IPS DF 6.9 (cell line): ENCODE results near the gene MAP4K5.
"Not testable (repeated sequence)": the region's sequence is repeated elsewhere in the genome, so short reads cannot be mapped to it uniquely, and the experiment has no call there.

Experiments
- DNase-seq: peaks from one replicate; pipeline ENCODE4 v3.0.0-alpha.2; 2013; ENCODE audit warnings: low read depth, low spot score
- H3K27ac ChIP-seq: one replicate; pipeline ENCODE4 v1.5.1; 2013; ENCODE audit warnings: low read length, control low read depth
- H3K27me3 ChIP-seq: 2 replicates; pipeline ENCODE4 v1.6.1; 2013; ENCODE audit warnings: mild to moderate bottlenecking, low read length; ENCODE audit not compliant: control insufficient read depth, insufficient read depth
- H3K36me3 ChIP-seq: 2 replicates; pipeline ENCODE4 v1.6.1; 2013; ENCODE audit warnings: low read length; ENCODE audit not compliant: control insufficient read depth, insufficient read depth
- H3K4me1 ChIP-seq: 2 replicates; pipeline ENCODE4 v1.6.1; 2013; ENCODE audit warnings: low read length; ENCODE audit not compliant: control insufficient read depth, insufficient read depth
- H3K4me3 ChIP-seq: 2 replicates; pipeline ENCODE4 v1.5.1; 2013; ENCODE audit warnings: mild to moderate bottlenecking, low read length
- H3K9me3 ChIP-seq: 2 replicates; pipeline ENCODE4 v1.6.1; 2013; ENCODE audit warnings: low read length, inconsistent platforms; ENCODE audit not compliant: control insufficient read depth, insufficient read depth
- WGBS: extraction: QIAGEN DNeasy Blood & Tissue Kit; methylation state at CpG from one replicate; pipeline ENCODE4 v1.1.7; 2013; ENCODE audit warnings: mixed read lengths, missing lambda C conversion rate; ENCODE audit not compliant: insufficient read length, insufficient coverage; 5-methylcytosine and 5-hydroxymethylcytosine counted together

Gene MAP4K5

DNA sequence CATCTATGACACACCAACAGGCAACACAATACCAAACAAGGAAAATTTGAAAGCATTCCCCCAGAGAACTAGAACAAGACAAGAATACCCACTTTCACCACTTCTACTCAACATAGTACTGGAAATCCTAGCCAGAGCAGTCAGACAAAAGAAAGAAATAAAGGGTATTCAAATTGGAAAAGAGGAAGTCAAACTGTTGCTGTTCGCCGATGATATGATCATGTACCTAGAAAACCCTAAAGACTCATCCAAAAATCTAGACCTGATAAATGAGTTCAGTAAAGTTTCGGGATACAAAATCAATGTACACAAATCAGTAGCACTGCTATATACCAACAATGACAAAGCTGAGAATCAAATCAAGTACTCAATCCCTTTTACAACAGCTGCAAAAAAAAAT, 19.5 kb upstream of the MAP4K5 start:
- DNase-seq = no peak
- no peaks in the 10 kb centered on the region for H3K4me1 ChIP-seq
- no CpG with 5 or more reads among the region's 3 CpGs for WGBS

DNA sequence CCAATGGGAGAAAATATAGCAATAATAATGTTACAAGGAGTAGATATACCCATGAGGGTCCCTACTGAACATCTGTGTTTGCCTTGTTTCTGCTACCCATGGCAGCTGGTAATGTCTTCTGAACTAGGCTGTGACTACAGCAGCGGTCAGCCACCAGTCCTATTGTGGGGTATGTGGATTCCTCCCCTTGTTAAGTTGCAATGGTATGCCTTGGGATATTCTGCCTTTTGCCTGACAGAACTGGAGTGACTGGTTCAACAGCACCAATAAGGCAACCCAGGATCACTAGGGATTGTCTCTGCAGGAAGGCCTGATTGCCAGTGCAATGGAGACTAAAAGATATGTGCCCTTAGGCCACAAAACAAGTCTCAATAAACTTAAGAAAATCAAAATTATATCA, 17.9 kb upstream of the MAP4K5 start:
- WGBS = no CpG with 5 or more reads among the region's 1 CpG
- Histone ChIP-seq H3K36me3 (no peaks in the 10 kb centered on the region), H3K4me3 (no peak overlapping the region), H3K4me1 (no peaks in the 10 kb centered on the region), H3K27ac (no peak overlapping the region), H3K9me3 (no peaks in the 10 kb centered on the region), H3K27me3 (no peaks in the 10 kb centered on the region)
- DNase-seq = no peak

More for the DNA sequence above, 19.5 kb upstream of the MAP4K5 start:
- no peaks in the 10 kb centered on the region for H3K36me3 ChIP-seq
- no peak overlapping the region for H3K27ac ChIP-seq
- no peaks in the 10 kb centered on the region for H3K9me3 ChIP-seq
- no peak overlapping the region for H3K4me3 ChIP-seq
- H3K27me3 ChIP-seq = no peaks in the 10 kb centered on the region

DNA sequence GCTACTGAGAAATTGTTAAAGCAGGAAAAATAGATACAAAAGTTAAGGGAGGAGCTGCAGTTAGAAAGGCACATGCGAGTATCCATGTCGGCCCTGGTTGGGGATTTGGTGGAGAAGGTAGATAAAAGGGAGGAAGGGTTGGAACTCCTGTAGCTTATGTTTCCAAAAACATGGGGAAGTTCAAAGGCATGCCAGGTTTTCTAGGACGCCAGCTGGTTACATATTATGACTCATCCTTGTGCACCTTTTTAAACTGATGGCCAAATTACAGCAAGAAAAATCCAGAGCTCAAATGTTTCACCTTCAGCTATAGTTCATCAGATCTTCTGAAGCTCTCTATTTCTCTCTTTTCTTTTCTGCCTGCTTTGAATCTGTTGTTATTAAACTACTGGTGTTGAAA, 13.2 kb upstream of the MAP4K5 start:
- no peak overlapping the region for H3K4me3 ChIP-seq
- H3K4me1 ChIP-seq = no peaks in the 10 kb centered on the region
- no peaks in the 10 kb centered on the region for H3K9me3 ChIP-seq
- H3K36me3 ChIP-seq = no peaks in the 10 kb centered on the region
- DNase-seq = no peak
- H3K27ac ChIP-seq = no peak overlapping the region
- H3K27me3 ChIP-seq = no peaks in the 10 kb centered on the region
- no CpG with 5 or more reads among the region's 3 CpGs for WGBS

DNA sequence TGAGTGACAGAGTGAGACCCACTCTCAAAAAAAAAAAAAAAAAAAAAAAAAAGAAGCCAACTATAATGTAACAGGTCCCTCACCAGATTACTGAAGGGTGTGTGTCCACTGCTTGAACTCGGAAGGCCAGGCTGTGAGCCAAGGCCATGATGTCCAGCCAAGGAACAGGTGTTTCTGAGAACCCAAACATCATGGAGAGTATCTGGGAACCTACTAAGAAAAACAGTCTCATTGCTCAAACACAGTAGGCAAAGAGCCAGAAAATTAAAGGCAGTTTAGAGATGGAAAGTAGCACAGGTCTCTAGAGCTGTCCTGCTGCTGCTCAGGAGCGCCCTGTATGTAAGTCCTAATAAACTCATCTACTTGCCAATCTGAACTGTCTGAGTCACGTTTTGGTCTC, 12.5 kb upstream of the MAP4K5 start:
- no CpG with 5 or more reads among the region's 3 CpGs for WGBS
- no peaks in the 10 kb centered on the region for H3K9me3 ChIP-seq
- no peak overlapping the region for H3K4me3 ChIP-seq
- no peaks in the 10 kb centered on the region for H3K36me3 ChIP-seq
- DNase-seq = no peak
- no peak overlapping the region for H3K27ac ChIP-seq
- H3K4me1 ChIP-seq = no peaks in the 10 kb centered on the region
- no peaks in the 10 kb centered on the region for H3K27me3 ChIP-seq

DNA sequence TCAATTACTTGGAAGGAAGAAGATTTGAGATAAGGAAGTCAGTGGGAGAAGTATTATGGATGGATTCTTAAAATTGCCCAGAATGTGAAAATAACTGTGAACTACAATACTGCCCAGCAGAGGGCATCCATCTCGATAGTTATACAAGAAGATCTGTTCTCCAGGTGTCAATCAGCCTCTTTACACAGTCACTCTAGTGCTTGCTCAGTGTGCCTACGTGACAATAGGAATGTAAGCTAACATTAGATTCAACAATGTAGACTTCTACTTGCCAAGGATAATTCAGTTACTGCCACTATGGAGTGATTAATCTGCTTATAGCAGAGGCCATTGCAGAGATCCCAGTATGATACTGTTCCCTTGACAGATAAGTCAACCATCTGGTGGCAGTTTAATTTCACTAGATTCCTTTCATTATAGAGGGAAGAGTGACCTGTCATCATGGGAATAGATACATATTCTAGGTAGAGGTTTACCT, 10.6 kb upstream of the MAP4K5 start:
- no peaks in the 10 kb centered on the region for H3K36me3 ChIP-seq
- no peak overlapping the region for H3K4me3 ChIP-seq
- H3K4me1 ChIP-seq = no peaks in the 10 kb centered on the region
- no peak overlapping the region for H3K27ac ChIP-seq
- WGBS = no CpG with 5 or more reads among the region's 2 CpGs
- H3K9me3 ChIP-seq = no peaks in the 10 kb centered on the region
- H3K27me3 ChIP-seq = no peaks in the 10 kb centered on the region
- no peak for DNase-seq

DNA sequence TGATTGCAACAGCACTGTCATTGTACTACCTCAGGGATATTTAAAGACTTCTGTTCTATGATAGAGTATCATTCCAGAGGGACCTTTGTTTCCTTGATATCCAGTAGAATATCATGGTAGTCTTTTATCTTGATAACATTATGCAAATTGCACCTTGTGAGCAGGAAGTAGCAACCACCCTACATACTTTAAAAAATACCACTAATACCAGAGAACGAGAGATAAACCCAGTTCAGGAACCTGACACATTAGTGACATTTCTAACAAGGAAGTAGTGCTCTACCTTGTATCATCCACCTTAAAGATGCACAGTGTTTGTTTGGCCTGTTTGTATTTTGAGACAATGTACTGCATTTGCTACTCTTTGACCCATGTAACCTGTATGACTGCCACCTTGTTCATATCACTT, 8.8 kb upstream of the MAP4K5 start:
- no CpG with 5 or more reads among the region's 1 CpG for WGBS
- no peak overlapping the region for H3K4me3 ChIP-seq
- no peak overlapping the region for H3K27ac ChIP-seq
- no peak for DNase-seq
- H3K36me3 ChIP-seq = no peaks in the 10 kb centered on the region
- no peaks in the 10 kb centered on the region for H3K9me3 ChIP-seq
- H3K27me3 ChIP-seq = no peaks in the 10 kb centered on the region
- no peaks in the 10 kb centered on the region for H3K4me1 ChIP-seq

DNA sequence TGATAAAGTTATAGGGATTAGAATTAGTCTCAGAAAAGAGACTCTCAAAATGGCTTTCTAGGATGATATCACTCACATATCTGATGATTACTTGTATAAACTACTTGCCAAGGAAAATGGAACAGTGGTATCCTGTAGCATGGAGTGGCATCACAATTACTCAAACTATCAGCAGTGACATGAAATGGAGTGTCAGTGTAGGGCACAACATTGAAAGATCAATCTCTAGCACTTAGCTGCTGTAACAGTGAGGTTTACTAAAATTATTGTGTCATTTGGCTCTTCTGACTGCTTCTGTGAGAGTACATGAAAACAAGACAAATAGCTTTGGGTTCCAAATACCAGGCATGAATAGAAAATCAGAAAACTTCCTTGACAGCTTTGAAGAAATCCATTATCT, 6.7 kb upstream of the MAP4K5 start:
- Histone ChIP-seq H3K27me3 (no peaks in the 10 kb centered on the region), H3K27ac (no peak overlapping the region), H3K4me1 (no peaks in the 10 kb centered on the region), H3K9me3 (no peaks in the 10 kb centered on the region), H3K36me3 (no peaks in the 10 kb centered on the region), H3K4me3 (no peak overlapping the region)
- DNase-seq = no peak

DNA sequence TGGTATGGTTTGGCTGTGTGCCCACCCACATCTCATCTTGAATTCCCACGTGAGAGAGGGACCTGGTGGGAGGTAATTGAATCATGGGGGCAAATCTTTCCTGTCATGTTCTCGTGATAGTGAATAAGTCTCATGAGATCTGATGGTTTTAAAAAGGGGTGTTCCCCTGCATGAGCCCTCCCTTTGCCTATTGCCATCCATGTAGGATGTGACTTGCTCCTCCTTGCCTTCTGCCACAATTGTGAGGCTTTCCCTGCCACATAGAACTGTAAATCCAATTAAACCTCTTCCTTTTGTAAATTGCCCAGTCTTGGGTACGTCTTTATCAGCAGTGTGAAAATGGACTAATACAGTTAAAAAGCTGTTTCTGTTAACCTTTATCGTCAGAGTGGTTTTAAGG, 5.7 kb upstream of the MAP4K5 start:
- no CpG with 5 or more reads among the region's 4 CpGs for WGBS
- not testable (repeated sequence) for H3K27ac ChIP-seq, H3K36me3 ChIP-seq, H3K4me1 ChIP-seq, H3K4me3 ChIP-seq, H3K27me3 ChIP-seq, DNase-seq, H3K9me3 ChIP-seq

DNA sequence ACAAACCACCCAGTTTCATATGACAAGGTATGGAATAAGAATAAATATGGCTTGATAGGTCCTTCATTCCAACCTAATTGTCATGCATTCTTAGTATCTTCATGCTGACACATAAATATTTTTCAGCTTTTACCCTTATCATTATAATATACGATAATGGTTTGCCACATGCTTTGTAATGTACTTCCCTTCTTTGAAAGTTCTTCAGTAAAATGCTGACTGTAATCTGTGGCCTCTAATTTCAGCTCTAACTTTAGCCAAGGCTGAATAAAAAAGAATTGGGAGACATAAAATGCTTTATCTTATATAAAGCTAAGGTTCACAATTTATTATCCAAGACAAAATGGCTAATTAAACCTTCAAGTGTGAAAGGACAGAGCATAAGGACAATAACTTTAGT, 2.6 kb upstream of the MAP4K5 start:
- Histone ChIP-seq H3K9me3 (no peaks in the 10 kb centered on the region), H3K27ac (no peak overlapping the region), H3K36me3 (no peaks in the 10 kb centered on the region), H3K4me1 (no peaks in the 10 kb centered on the region), H3K4me3 (no peak overlapping the region), H3K27me3 (no peaks in the 10 kb centered on the region)
- no CpG with 5 or more reads among the region's 1 CpG for WGBS
- no peak for DNase-seq

DNA sequence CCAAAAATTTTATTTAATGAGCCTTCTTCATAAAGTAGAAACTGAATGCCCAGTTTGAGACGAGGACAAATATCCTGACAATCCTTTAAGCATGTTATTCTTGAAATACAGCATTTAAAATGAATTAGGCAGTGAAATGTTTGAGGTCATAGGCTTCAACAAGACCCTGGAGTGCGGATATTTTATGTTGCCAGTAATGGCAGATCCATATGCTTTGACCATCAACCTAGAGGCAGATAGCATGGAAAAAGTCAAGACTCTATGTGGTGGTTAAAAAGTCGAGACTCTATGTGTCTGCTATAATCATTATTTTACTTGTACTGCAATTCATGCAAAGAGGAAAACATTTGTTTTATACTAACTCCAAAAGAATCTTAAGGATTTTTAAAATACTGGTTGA, 2.0 kb upstream of the MAP4K5 start:
- no peaks in the 10 kb centered on the region for H3K27me3 ChIP-seq
- H3K4me1 ChIP-seq = no peaks in the 10 kb centered on the region
- H3K36me3 ChIP-seq = no peaks in the 10 kb centered on the region
- H3K9me3 ChIP-seq = no peaks in the 10 kb centered on the region
- WGBS = no CpG with 5 or more reads among the region's 3 CpGs
- no peak for DNase-seq
- no peak overlapping the region for H3K27ac ChIP-seq
- no peak overlapping the region for H3K4me3 ChIP-seq

DNA sequence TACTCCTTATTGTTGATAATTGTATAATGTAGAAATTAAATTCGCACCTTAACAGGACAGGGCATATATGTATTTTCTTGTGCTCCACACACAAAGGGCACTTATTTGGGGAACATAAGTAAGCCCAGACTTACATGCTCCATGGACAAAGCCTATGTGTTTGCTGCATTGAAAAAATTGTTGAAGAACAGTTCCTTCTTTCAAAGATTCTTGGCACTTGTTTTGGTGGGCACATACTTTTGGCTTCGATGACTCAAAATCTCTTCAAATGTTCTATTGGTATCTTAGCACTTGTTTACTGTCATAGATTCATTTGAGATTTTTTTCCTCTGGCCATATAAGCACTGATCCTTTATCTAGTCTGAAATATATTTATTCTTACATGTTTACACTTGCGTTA, 1.4 kb upstream of the MAP4K5 start:
- H3K4me1 ChIP-seq = no peaks in the 10 kb centered on the region
- H3K27me3 ChIP-seq = no peaks in the 10 kb centered on the region
- WGBS = no CpG with 5 or more reads among the region's 3 CpGs
- DNase-seq = no peak
- H3K4me3 ChIP-seq = no peak overlapping the region
- H3K27ac ChIP-seq = no peak overlapping the region
- H3K36me3 ChIP-seq = no peaks in the 10 kb centered on the region
- no peaks in the 10 kb centered on the region for H3K9me3 ChIP-seq
